Vagina (tissue), 2 donors: ENCODE results near the gene MMP20.

Experiments
- POLR2A ChIP-seq, 2 donors: fragments of 450-650 bp; IDR thresholded peaks; one replicate each; pipeline ENCODE4 v1.6.1; 2017; ENCODE audit warnings: antibody characterized with exemption in 2 of 2, mild to moderate bottlenecking in 2 of 2, moderate library complexity in 2 of 2
- TF ChIP-seq, protein P1 (sequence below), 3 experiments: fragments of 450-650 bp in 2 of 3; fragments of 200-600 bp in 1 of 3; sonication (generic) in 1 of 3; IDR thresholded peaks; one replicate each; pipeline ENCODE4 v1.5.1; 2017 to 2019; ENCODE audit warnings: antibody characterized with exemption in 3 of 3, mild to moderate bottlenecking in 2 of 3, moderate library complexity in 2 of 3

- TF ChIP-seq POLR2A (IDR thresholded peaks at IDR 0.05): no peak
- TF ChIP-seq, protein P1, sequence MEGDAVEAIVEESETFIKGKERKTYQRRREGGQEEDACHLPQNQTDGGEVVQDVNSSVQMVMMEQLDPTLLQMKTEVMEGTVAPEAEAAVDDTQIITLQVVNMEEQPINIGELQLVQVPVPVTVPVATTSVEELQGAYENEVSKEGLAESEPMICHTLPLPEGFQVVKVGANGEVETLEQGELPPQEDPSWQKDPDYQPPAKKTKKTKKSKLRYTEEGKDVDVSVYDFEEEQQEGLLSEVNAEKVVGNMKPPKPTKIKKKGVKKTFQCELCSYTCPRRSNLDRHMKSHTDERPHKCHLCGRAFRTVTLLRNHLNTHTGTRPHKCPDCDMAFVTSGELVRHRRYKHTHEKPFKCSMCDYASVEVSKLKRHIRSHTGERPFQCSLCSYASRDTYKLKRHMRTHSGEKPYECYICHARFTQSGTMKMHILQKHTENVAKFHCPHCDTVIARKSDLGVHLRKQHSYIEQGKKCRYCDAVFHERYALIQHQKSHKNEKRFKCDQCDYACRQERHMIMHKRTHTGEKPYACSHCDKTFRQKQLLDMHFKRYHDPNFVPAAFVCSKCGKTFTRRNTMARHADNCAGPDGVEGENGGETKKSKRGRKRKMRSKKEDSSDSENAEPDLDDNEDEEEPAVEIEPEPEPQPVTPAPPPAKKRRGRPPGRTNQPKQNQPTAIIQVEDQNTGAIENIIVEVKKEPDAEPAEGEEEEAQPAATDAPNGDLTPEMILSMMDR (IDR thresholded peaks at IDR 0.05): no peak
These were observed 44.5 kb upstream of the MMP20 start for GRCh38 chr11:102669664-102670063.
